ENCODE measurements around the gene SLC26A6.

Gene SLC26A6

DNA sequence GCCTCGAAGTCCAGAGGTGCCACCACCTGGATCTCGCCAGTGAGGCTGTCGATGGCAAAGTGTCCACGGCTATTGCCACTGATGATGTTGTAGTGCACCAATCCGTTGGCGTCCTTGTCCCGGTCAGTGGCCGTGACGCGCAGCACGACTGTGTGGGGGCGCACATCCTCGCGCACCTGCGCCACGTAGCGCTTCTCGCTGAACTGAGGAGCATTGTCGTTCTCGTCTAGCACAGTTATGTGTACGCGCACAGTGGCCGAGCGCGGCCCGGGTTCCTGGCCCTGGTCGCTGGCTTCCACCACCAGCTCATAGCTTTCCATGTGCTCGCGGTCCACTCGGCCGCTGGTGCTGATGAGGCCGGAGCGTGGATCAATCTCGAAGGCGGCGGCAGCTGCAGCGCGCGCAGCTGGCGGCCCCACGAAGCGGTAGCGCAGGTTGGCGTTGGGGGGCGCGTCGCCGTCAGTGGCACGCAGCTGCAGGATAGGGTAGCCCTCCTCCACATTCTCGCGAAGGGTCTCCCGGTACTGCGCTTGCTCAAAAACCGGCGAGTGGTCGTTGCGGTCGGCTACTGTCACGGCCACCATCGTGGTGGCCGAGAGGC is 25.6 kb upstream of the SLC26A6 start:
- Histone ChIP-seq H3K9me3 (ENCODE audit: control extremely low read depth in 1 of 5, control insufficient read depth in 4 of 5, insufficient read depth in 2 of 5, low read depth in 1 of 5, low read length in 4 of 5) (peaks cover 0 to 4% (median 0%) of the 10 kb centered on the region in 5 experiments), H3K27ac (ENCODE audit: insufficient read depth in 1 of 2, low read depth in 1 of 2, low read length in 2 of 2, poor library complexity in 1 of 2, severe bottlenecking in 2 of 2) (no peak overlapping the region), H3K36me3 (ENCODE audit: control insufficient read depth in 4 of 4, insufficient read depth in 4 of 4, low read length in 3 of 4) (no peaks in the 10 kb centered on the region), H3K4me3 (ENCODE audit: control insufficient read depth in 1 of 7, extremely low read depth in 1 of 7, insufficient read depth in 4 of 7, low read depth in 2 of 7, low read length in 6 of 7) (peak overlapping the region in 6 of 7 experiments; percentile 19 to 77 (median 64)), H3K27me3 (replicated peaks in 2 of 5; ENCODE audit: control insufficient read depth in 4 of 5, insufficient read depth in 5 of 5, low read length in 4 of 5) (peaks cover 2 to 59% (median 11%) of the 10 kb centered on the region in 5 experiments), H3K4me1 (ENCODE audit: control extremely low read depth in 1 of 4, control insufficient read depth in 4 of 4, insufficient read depth in 4 of 4, low read length in 3 of 4) (peaks cover 0 to 40% (median 38%) of the 10 kb centered on the region in 4 experiments)
- ChIA-PET CTCF (interaction anchor here (1.9 kb wide), 1 partner anchor 25 kb away, joined by 4 read pairs; the partner anchor contains the start of gene SLC26A6), POLR2A (interaction anchor here (0.9 kb wide), 1 partner anchor 57 kb away, joined by 3 read pairs; the partner anchor contains the start of gene IP6K2)
- no peak for DNase-seq
- 72% methylated on average over 61 of the region's 61 CpGs for WGBS (ENCODE audit: insufficient coverage)

DNA sequence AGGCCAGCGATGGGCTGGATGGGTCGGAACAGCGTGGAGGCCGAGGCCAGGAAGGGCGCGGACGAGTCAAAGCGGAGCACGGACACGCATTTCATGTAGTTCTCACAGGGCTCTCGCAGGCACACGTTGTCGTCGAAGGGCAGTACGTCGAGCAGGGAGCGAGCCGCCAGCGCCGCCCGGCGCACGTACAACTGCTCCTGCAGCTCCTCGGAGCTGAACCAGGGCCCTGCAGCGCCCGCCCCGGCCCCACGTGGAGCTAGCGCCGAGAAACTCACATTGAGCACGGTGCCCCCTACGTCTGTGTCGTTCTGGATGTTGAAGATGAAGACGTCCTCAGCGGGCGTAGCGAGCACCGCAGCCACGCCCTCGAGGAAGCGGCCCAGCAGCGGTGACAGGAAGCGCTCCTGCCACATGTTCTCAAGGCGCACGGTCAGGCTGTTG is 21.6 kb upstream of the SLC26A6 start:
- Histone ChIP-seq H3K9me3 (ENCODE audit: control extremely low read depth in 1 of 5, control insufficient read depth in 4 of 5, insufficient read depth in 2 of 5, low read depth in 1 of 5, low read length in 4 of 5) (peaks cover 0 to 4% (median 0%) of the 10 kb centered on the region in 5 experiments), H3K27me3 (replicated peaks in 2 of 5; ENCODE audit: control insufficient read depth in 4 of 5, insufficient read depth in 5 of 5, low read length in 4 of 5) (peaks cover 2 to 38% (median 8%) of the 10 kb centered on the region in 5 experiments), H3K27ac (ENCODE audit: insufficient read depth in 1 of 2, low read depth in 1 of 2, low read length in 2 of 2, poor library complexity in 1 of 2, severe bottlenecking in 2 of 2) (no peak overlapping the region), H3K36me3 (ENCODE audit: control insufficient read depth in 4 of 4, insufficient read depth in 4 of 4, low read length in 3 of 4) (peaks cover 0 to 2% (median 0%) of the 10 kb centered on the region in 4 experiments), H3K4me3 (ENCODE audit: control insufficient read depth in 1 of 7, extremely low read depth in 1 of 7, insufficient read depth in 4 of 7, low read depth in 2 of 7, low read length in 6 of 7) (peak overlapping the region in 5 of 7 experiments; percentile 48 to 67 (median 65)), H3K4me1 (ENCODE audit: control extremely low read depth in 1 of 4, control insufficient read depth in 4 of 4, insufficient read depth in 4 of 4, low read length in 3 of 4) (peaks cover 0 to 25% (median 23%) of the 10 kb centered on the region in 4 experiments)
- DNase-seq, result peak; percentile 23 to 36 (median 31)
- 71% methylated on average over 44 of the region's 45 CpGs for WGBS (ENCODE audit: insufficient coverage)
- POLR2A ChIA-PET, result interaction anchor here (0.6 kb wide), 1 partner anchor 22 kb away, joined by 3 read pairs; no protein-coding TSS in a partner anchor
- CTCF ChIA-PET, result interaction anchor here (1.0 to 1.4 kb wide), 5 partner anchors 18 to 241 kb away, joined by 3 to 6 read pairs (median 3); partner anchors contain the start of genes PFKFB4, SLC25A20 and SLC26A6

DNA sequence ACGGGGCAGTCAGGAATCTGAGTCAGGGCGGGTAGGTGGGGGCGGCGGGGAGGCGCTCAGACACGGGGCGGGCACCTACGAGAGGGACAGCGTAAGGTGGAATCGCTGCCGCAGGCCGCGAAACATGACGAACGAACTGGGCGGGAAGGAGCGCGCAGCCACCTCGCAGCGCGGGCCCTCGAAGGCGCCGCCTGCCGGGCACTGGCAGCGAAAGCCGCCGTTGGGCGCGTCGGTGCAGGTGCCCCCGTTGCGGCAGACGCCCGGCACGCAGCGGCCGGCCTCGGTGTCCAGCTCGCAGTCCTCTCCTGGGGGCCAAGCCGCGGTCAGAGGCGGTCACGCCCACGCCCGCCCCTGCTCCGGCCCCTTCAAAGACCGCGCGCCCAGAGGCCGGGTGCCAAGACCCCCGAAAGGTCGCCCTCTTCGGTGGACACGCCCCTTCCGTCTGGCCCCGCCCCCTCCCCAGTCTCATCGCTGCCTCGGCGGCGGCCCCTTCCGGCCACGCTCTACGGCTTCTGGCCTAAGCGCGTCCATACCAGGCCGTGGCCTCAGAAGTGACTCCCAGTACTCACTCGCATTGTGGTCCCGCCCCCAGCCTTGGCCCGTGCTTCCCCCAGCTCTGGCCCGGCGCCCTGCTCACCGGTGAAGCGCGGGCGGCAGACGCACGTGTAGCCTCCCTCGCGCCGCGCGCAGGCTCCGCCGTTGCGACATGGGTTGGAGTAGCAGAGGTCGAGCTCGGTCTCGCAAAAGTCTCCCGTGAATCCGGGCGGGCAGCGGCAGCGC is 21.0 kb upstream of the SLC26A6 start:
- H3K27ac ChIP-seq (ENCODE audit: insufficient read depth in 1 of 2, low read depth in 1 of 2, low read length in 2 of 2, poor library complexity in 1 of 2, severe bottlenecking in 2 of 2), result no peak overlapping the region
- WGBS (ENCODE audit: insufficient coverage), result 10% methylated on average over 76 of the region's 94 CpGs

DNA sequence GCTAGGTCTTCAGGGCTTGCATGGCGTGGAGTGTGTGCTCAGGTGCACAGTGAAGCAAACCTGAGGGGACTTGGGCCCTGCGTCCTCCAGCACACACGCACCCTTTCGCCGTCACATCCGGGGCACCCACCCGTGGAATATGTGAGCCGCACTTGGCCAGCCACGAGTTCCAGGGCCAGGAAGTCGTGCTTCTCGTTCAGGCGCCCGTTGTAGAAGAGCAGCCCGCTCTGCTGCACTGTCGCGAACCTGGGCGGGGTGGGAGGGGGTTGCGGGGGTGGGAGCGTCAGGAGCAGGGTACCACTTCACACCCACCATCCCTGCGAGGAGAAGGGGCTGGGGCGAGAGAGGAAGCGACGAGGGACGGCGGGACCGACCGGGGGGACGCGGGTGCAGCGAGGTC is 20.3 kb upstream of the SLC26A6 start:
- Histone ChIP-seq H3K9me3 (ENCODE audit: control extremely low read depth in 1 of 5, control insufficient read depth in 4 of 5, insufficient read depth in 2 of 5, low read depth in 1 of 5, low read length in 4 of 5) (peaks cover 0 to 4% (median 0%) of the 10 kb centered on the region in 5 experiments), H3K4me3 (ENCODE audit: control insufficient read depth in 1 of 7, extremely low read depth in 1 of 7, insufficient read depth in 4 of 7, low read depth in 2 of 7, low read length in 6 of 7) (peak overlapping the region in 5 of 7 experiments; percentile 25 to 67 (median 61)), H3K36me3 (ENCODE audit: control insufficient read depth in 4 of 4, insufficient read depth in 4 of 4, low read length in 3 of 4) (peaks cover 0 to 2% (median 0%) of the 10 kb centered on the region in 4 experiments), H3K27me3 (replicated peaks in 2 of 5; ENCODE audit: control insufficient read depth in 4 of 5, insufficient read depth in 5 of 5, low read length in 4 of 5) (peaks cover under 1 to 29% (median 4%) of the 10 kb centered on the region in 5 experiments), H3K4me1 (ENCODE audit: control extremely low read depth in 1 of 4, control insufficient read depth in 4 of 4, insufficient read depth in 4 of 4, low read length in 3 of 4) (peaks cover 0 to 15% (median 13%) of the 10 kb centered on the region in 4 experiments), H3K27ac (ENCODE audit: insufficient read depth in 1 of 2, low read depth in 1 of 2, low read length in 2 of 2, poor library complexity in 1 of 2, severe bottlenecking in 2 of 2) (no peak overlapping the region)
- WGBS (ENCODE audit: insufficient coverage), result 15% methylated on average over 18 of the region's 30 CpGs
- ChIA-PET CTCF (interaction anchor here (1.4 to 1.7 kb wide), 2 partner anchors 20 to 22 kb away, joined by 4 to 6 read pairs; partner anchors contain the start of gene SLC26A6), POLR2A (no interaction called here)
- DNase-seq, result peak in 2 of 3 donors; percentile 48 to 54

More for the DNA sequence above, 21.0 kb upstream of the SLC26A6 start:
- H3K4me3 ChIP-seq (ENCODE audit: control insufficient read depth in 1 of 7, extremely low read depth in 1 of 7, insufficient read depth in 4 of 7, low read depth in 2 of 7, low read length in 6 of 7), result peak overlapping the region; percentile 31 to 67 (median 61)
- H3K36me3 ChIP-seq (ENCODE audit: control insufficient read depth in 4 of 4, insufficient read depth in 4 of 4, low read length in 3 of 4), result peaks cover 0 to 2% (median 0%) of the 10 kb centered on the region in 4 experiments
- ChIA-PET CTCF (interaction anchor here (1.0 to 1.7 kb wide), 5 partner anchors 18 to 242 kb away, joined by 3 to 6 read pairs (median 4); partner anchors contain the start of genes PFKFB4, SLC25A20 and SLC26A6), POLR2A (interaction anchor here (0.6 kb wide), 1 partner anchor 22 kb away, joined by 3 read pairs; no protein-coding TSS in a partner anchor)
- H3K27me3 ChIP-seq (replicated peaks in 2 of 5; ENCODE audit: control insufficient read depth in 4 of 5, insufficient read depth in 5 of 5, low read length in 4 of 5), result peaks cover 2 to 36% (median 8%) of the 10 kb centered on the region in 5 experiments
- DNase-seq, result peak; percentile 81 to 92 (median 91)
- peaks cover 0 to 19% (median 19%) of the 10 kb centered on the region in 4 experiments for H3K4me1 ChIP-seq (ENCODE audit: control extremely low read depth in 1 of 4, control insufficient read depth in 4 of 4, insufficient read depth in 4 of 4, low read length in 3 of 4)
- peaks cover 0 to 4% (median 0%) of the 10 kb centered on the region in 5 experiments for H3K9me3 ChIP-seq (ENCODE audit: control extremely low read depth in 1 of 5, control insufficient read depth in 4 of 5, insufficient read depth in 2 of 5, low read depth in 1 of 5, low read length in 4 of 5)

DNA sequence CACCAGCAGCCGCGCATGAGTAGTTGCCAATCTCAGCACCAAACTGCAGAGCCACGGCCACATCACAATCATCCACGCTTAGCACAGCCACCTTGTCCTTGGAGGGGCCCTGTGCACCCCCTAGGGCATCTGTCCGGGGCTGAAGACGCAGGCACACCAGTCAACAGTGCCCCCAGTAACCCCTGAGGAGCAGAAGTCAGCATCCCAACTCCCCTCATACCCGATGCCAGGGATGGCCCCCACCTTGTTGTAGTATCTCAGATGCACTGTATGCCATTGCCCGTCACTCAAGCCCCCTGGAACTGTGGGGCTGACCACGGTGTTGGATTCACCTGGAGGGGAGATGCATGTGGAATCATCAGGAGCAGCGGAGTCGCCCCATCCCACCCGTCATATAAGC is 19.8 kb upstream of the SLC26A6 start:
- H3K27me3 ChIP-seq (replicated peaks in 2 of 5; ENCODE audit: control insufficient read depth in 4 of 5, insufficient read depth in 5 of 5, low read length in 4 of 5), result peaks cover 0 to 25% (median 4%) of the 10 kb centered on the region in 5 experiments
- peaks cover 0 to 15% (median 13%) of the 10 kb centered on the region in 4 experiments for H3K4me1 ChIP-seq (ENCODE audit: control extremely low read depth in 1 of 4, control insufficient read depth in 4 of 4, insufficient read depth in 4 of 4, low read length in 3 of 4)
- peak overlapping the region in 1 of 7 experiments; percentile 67 for H3K4me3 ChIP-seq (ENCODE audit: control insufficient read depth in 1 of 7, extremely low read depth in 1 of 7, insufficient read depth in 4 of 7, low read depth in 2 of 7, low read length in 6 of 7)
- 95% methylated on average over 12 of the region's 12 CpGs for WGBS (ENCODE audit: insufficient coverage)
- peaks cover 0 to 2% (median 0%) of the 10 kb centered on the region in 4 experiments for H3K36me3 ChIP-seq (ENCODE audit: control insufficient read depth in 4 of 4, insufficient read depth in 4 of 4, low read length in 3 of 4)
- POLR2A ChIA-PET, result no interaction called here
- no peak for DNase-seq
- H3K27ac ChIP-seq (ENCODE audit: insufficient read depth in 1 of 2, low read depth in 1 of 2, low read length in 2 of 2, poor library complexity in 1 of 2, severe bottlenecking in 2 of 2), result no peak overlapping the region
- H3K9me3 ChIP-seq (ENCODE audit: control extremely low read depth in 1 of 5, control insufficient read depth in 4 of 5, insufficient read depth in 2 of 5, low read depth in 1 of 5, low read length in 4 of 5), result peaks cover 0 to 4% (median 0%) of the 10 kb centered on the region in 5 experiments
- CTCF ChIA-PET, result interaction anchor here (1.7 kb wide), 1 partner anchor 21 kb away, joined by 4 read pairs; no protein-coding TSS in a partner anchor

DNA sequence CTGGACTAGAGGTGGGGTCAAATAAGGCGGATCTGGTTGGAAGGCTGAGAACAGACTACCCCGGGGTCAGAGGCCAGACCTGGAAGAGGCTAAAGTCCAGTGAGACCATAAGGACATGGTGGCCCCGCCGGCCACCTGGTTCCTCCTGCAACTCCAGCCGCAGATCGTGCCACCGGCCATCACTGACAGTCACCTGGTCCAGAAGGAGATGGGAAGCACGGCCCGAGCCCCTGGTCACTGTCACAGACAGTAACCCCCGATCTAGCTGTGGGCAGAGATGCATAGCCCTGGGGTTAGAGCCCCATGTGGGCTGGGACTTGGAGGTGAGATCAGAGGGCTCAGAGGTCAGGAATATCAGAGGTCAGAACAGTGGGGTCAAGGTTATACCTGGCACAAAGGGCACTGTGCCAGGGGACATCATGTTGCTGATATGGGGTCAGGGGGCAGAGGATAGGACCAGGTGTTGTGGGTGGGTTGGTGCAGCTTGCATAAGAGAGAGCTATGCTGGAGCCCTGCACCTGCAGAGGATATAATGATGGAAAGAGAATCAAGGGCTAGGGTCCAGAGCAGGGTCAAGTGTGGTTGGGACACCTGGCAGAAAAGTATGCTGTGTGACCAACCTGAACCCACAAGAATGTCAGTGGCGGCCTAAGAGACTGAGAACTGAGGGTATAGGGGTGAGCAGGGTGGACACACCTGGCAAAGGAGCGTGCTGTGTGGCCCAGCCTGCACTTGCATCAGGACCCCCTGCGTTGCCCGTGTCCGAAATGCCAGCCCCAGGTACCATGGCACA is 17.9 kb upstream of the SLC26A6 start:
- peaks cover 0 to 13% (median 3%) of the 10 kb centered on the region in 5 experiments for H3K27me3 ChIP-seq (replicated peaks in 2 of 5; ENCODE audit: control insufficient read depth in 4 of 5, insufficient read depth in 5 of 5, low read length in 4 of 5)
- POLR2A ChIA-PET, result no interaction called here
- WGBS (ENCODE audit: insufficient coverage), result 96% methylated on average over 14 of the region's 15 CpGs

More for the DNA sequence above, 17.9 kb upstream of the SLC26A6 start:
- Histone ChIP-seq H3K36me3 (ENCODE audit: control insufficient read depth in 4 of 4, insufficient read depth in 4 of 4, low read length in 3 of 4) (peaks cover 0 to 2% (median 0%) of the 10 kb centered on the region in 4 experiments), H3K9me3 (ENCODE audit: control extremely low read depth in 1 of 5, control insufficient read depth in 4 of 5, insufficient read depth in 2 of 5, low read depth in 1 of 5, low read length in 4 of 5) (no peaks in the 10 kb centered on the region), H3K4me1 (ENCODE audit: control extremely low read depth in 1 of 4, control insufficient read depth in 4 of 4, insufficient read depth in 4 of 4, low read length in 3 of 4) (peaks cover 0 to 15% (median 13%) of the 10 kb centered on the region in 4 experiments), H3K4me3 (ENCODE audit: control insufficient read depth in 1 of 7, extremely low read depth in 1 of 7, insufficient read depth in 4 of 7, low read depth in 2 of 7, low read length in 6 of 7) (no peak overlapping the region), H3K27ac (ENCODE audit: insufficient read depth in 1 of 2, low read depth in 1 of 2, low read length in 2 of 2, poor library complexity in 1 of 2, severe bottlenecking in 2 of 2) (no peak overlapping the region)
- DNase-seq, result no peak
- CTCF ChIA-PET, result interaction anchor here (0.6 to 1.1 kb wide), 3 partner anchors 10 to 495 kb away, joined by 4 to 6 read pairs (median 4); partner anchors contain the start of gene SLC26A6
